ENCODE data around the gene DNASE1L2. TPM values are rescaled to one million over a fixed set of nuclear protein-coding genes. Genes with fewer than 3 reads are reported as not detected.

The DNASE1L2 gene
- total RNA-seq, 1 experiment from 2014 or later, result 1.5 TPM

DNA sequence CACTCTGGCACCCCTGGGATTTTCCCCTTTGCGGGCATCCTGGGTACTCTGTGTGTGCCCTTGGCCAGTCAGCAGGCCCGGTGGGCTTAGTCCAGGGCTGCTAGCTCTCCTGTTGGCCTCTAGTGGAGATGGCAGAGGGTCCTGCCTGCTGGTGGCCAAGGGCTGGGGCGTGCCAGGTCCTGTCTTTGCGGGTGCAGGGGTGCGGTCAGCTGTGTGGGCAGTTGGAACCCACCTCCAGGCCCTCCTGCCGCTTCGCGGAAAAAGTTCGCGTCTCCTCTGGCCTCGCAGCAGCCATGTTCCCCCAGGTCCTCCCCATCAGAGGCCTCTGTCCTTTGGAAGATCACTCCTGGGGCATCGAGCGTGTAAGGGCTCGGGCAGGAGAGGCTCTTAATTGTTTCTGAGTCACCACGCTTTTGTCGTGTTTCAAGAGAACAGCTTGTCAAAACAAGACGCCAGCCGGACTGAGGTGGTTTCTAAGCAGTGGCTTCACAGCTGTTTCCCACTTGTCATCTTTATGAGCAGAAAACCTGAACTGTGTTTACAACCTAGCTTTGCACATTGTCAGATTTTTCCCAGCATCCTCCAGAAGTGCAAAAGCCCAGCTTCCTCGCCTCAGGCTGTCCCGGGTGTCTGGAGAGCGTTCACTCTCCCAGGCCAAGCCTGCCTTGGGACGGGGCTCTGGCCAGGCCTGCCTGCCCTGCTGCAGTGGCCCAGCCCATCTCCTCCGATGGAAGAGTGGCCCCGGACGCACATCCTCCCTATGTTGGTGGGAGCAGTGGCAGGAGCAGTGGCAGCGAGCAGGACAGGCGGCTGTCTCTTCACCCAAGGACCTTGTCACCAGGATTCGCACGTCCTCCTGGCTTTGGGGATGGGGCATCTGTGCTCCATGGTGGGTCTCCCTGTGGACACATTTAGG lies 5.0 kb upstream of the DNASE1L2 start:
- Mint-ChIP-seq H3K27ac (ENCODE audit: low read depth, unreplicated experiment) (no peak overlapping the region), H3K9me3 (ENCODE audit: unreplicated experiment) (no peaks in the 10 kb centered on the region), H3K36me3 (ENCODE audit: insufficient read depth, unreplicated experiment) (peaks cover 55% of the 10 kb centered on the region), H3K4me1 (ENCODE audit: insufficient read depth, unreplicated experiment) (no peaks in the 10 kb centered on the region), H3K27me3 (ENCODE audit: insufficient read depth, unreplicated experiment) (no peaks in the 10 kb centered on the region), H3K4me3 (ENCODE audit: unreplicated experiment) (no peak overlapping the region)
- DNase-seq (ENCODE audit: unreplicated experiment), result no peak
- intact Hi-C loops (cut with micrococcal nuclease), result no loop called here
- POLR2A ChIA-PET, result interaction anchor here (0.5 to 1.1 kb wide), 3 partner anchors 8 to 282 kb away, joined by 3 to 6 read pairs (median 4); partner anchors contain the start of gene ECI1
- CTCF ChIA-PET, result no interaction called here
- no TSS peak for BruUV-seq (replicated peaks)
- TF ChIP-seq, protein P1, sequence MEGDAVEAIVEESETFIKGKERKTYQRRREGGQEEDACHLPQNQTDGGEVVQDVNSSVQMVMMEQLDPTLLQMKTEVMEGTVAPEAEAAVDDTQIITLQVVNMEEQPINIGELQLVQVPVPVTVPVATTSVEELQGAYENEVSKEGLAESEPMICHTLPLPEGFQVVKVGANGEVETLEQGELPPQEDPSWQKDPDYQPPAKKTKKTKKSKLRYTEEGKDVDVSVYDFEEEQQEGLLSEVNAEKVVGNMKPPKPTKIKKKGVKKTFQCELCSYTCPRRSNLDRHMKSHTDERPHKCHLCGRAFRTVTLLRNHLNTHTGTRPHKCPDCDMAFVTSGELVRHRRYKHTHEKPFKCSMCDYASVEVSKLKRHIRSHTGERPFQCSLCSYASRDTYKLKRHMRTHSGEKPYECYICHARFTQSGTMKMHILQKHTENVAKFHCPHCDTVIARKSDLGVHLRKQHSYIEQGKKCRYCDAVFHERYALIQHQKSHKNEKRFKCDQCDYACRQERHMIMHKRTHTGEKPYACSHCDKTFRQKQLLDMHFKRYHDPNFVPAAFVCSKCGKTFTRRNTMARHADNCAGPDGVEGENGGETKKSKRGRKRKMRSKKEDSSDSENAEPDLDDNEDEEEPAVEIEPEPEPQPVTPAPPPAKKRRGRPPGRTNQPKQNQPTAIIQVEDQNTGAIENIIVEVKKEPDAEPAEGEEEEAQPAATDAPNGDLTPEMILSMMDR (IDR thresholded peaks at IDR 0.05; ENCODE audit: unreplicated experiment), result no peak

DNA sequence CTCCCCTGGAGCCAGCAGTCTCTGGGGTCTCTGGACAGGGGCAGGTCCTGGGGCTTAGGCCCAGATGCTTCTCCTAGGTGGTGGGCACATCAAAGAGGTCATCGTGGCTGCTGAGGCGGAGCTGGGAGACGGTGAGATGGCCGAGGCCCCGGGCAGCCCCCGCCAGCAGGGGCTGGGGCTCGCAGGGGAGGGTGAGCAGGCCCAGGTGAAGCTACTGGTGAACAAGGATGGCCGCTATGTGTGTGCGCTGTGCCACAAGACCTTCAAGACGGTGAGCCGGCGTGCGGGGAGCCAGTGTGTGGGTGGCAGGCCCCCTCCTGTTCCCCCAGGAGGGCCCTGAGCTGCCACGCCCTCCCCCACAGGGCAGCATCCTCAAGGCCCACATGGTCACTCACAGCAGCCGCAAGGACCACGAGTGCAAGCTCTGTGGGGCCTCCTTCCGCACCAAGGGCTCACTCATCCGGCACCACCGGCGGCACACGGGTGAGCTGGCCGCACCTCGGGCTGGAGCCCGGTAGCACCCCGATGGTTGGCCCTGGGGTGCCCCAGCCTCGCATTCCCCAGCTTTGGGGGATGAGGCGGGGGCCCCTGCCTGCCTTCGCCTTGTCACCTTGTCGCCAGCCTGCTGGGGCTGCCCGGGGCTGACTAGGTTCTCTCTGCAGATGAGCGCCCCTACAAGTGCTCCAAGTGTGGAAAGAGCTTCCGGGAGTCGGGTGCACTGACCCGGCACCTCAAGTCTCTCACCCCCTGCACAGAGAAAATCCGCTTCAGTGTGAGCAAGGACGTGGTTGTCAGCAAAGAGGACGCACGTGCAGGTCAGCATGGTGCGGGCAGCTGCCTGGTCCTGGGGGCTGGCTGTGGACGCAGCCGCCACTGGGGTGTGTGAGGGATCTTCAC lies 3.9 kb upstream of the DNASE1L2 start:
- TF ChIP-seq, protein P1 (IDR thresholded peaks at IDR 0.05; ENCODE audit: unreplicated experiment), result no peak
- Mint-ChIP-seq H3K4me1 (ENCODE audit: insufficient read depth, unreplicated experiment) (no peaks in the 10 kb centered on the region), H3K36me3 (ENCODE audit: insufficient read depth, unreplicated experiment) (peaks cover 56% of the 10 kb centered on the region), H3K27me3 (ENCODE audit: insufficient read depth, unreplicated experiment) (no peaks in the 10 kb centered on the region), H3K27ac (ENCODE audit: low read depth, unreplicated experiment) (no peak overlapping the region), H3K4me3 (ENCODE audit: unreplicated experiment) (no peak overlapping the region), H3K9me3 (ENCODE audit: unreplicated experiment) (no peaks in the 10 kb centered on the region)
- no TSS peak for BruUV-seq (replicated peaks)
- ChIA-PET POLR2A (interaction anchor here (1.1 kb wide), 1 partner anchor 9 kb away, joined by 4 read pairs; no protein-coding TSS in a partner anchor), CTCF (no interaction called here)
- no peak for DNase-seq (ENCODE audit: unreplicated experiment)
- intact Hi-C loops (cut with micrococcal nuclease), result no loop called here

DNA sequence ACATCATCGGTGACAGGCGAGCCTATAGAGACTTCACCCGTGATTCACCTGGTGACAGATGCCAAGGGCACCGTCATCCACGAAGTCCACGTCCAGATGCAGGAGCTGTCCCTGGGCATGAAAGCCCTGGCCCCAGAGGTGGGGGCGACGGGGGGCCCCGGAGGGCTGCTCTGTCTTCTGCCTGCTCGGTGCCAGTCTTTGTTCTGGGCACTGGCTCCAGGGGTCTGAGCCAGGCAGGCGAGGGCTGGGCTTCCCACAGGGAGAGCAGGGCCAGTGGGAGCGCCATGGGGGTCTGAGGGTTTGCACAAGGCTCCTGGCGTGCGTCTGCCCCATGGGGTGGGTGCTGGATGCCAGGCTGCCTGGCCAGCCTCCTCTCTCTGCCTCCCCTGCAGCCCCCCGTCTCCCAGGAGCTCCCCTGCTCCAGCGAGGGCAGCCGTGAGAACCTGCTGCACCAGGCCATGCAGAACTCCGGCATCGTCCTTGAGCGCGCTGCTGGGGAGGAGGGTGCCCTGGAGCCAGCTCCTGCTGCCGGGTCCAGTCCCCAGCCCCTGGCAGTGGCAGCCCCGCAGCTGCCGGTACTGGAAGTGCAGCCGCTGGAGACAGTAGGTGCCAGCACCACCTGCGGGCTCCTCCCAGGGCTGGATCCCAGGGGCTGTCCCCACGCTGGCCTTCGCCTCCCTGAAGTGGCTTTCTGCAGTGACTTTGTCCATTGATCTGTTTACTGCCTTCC lies 3.0 kb upstream of the DNASE1L2 start:
- Mint-ChIP-seq H3K36me3 (ENCODE audit: insufficient read depth, unreplicated experiment) (peaks cover 63% of the 10 kb centered on the region), H3K27me3 (ENCODE audit: insufficient read depth, unreplicated experiment) (no peaks in the 10 kb centered on the region), H3K4me1 (ENCODE audit: insufficient read depth, unreplicated experiment) (no peaks in the 10 kb centered on the region), H3K27ac (ENCODE audit: low read depth, unreplicated experiment) (no peak overlapping the region), H3K9me3 (ENCODE audit: unreplicated experiment) (no peaks in the 10 kb centered on the region), H3K4me3 (ENCODE audit: unreplicated experiment) (no peak overlapping the region)
- no peak for DNase-seq (ENCODE audit: unreplicated experiment)
- POLR2A ChIA-PET, result no interaction called here
- BruUV-seq (replicated peaks), result no TSS peak
- intact Hi-C loops (cut with micrococcal nuclease), result no loop called here
- TF ChIP-seq, protein P1 (IDR thresholded peaks at IDR 0.05; ENCODE audit: unreplicated experiment), result no peak
- CTCF ChIA-PET, result no interaction called here
